AG04450 (cell line): ENCODE data around the gene UIMC1. TPM values are rescaled to one million over a fixed set of nuclear protein-coding genes. Genes with fewer than 3 reads are reported as not detected.

Experiments used
- CTCF ChIA-PET: fragments of 300-600, 350-600 bp; formaldehyde crosslinking; extraction: SDS; loops from one replicate; lab custom pipeline; 2022; ENCODE audit warnings: antibody characterized with exemption, inconsistent platforms; lab: Charles Lee
- POLR2A ChIA-PET: fragments of 350-600 bp; formaldehyde crosslinking; extraction: SDS; loops from one replicate; lab custom pipeline; 2021; ENCODE audit warnings: antibody characterized with exemption, inconsistent platforms; lab: Yijun Ruan, JAX
- DNase-seq: peaks from one replicate; pipeline ENCODE4 v3.0.0-alpha.2; 2011; ENCODE audit warnings: low read depth, low spot score
- H3K27ac ChIP-seq: one replicate; pipeline ENCODE4 v1.5.1; 2012; ENCODE audit warnings: low read depth, low read length, control low read depth
- H3K27me3 ChIP-seq: one replicate; pipeline ENCODE4 v1.6.0; 2012; ENCODE audit warnings: low read length; ENCODE audit not compliant: control insufficient read depth, insufficient read depth
- H3K4me3 ChIP-seq: 2 replicates; pipeline ENCODE4 v1.5.1; 2011; ENCODE audit warnings: mild to moderate bottlenecking, low read depth, low read length, control low read depth
- H3K9me3 ChIP-seq: 2 replicates; pipeline ENCODE4 v1.5.1; 2012; ENCODE audit warnings: low read length; ENCODE audit not compliant: control insufficient read depth, insufficient read depth
- CTCF ChIP-seq: IDR thresholded peaks from 2 replicates; pipeline ENCODE4 v1.5.1; 2011; ENCODE audit warnings: low read depth, low read length, control low read depth, inconsistent platforms
- polyA plus RNA-seq: library from polyadenylated mRNA; depleted of rRNA; stranded (reverse); fragments of >200 nt; gene quantifications from 2 replicates; pipeline ENCODE4 v1.2.3, GENCODE V29; 2011

Gene UIMC1
- polyA plus RNA-seq, 1 experiment, result 27.8 TPM

DNA sequence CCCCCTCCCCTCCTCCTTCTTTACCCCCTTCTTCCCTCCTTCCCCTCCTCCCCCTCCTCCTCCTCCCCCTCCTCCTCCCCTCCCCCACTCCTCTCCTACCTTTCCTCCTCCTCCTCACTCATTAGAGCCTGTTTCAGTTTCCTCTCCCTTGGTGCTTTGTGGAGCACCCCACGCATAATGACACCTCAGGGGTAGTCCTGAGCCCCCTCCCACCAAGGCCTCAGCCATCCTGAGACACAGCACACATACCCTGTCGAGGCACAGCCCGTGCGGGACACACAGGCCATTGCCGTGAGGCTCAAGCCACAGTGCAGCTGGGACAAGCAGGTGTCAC, 142.8 kb downstream of the UIMC1 start:
- Histone ChIP-seq H3K4me3 (no peak overlapping the region), H3K27ac (no peak overlapping the region), H3K27me3 (peaks cover 57% of the 10 kb centered on the region), H3K9me3 (no peaks in the 10 kb centered on the region; the same call in 1 of the 2 replicates)
- CTCF ChIA-PET, result interaction anchor here (1.2 kb wide), 1 partner anchor 203 kb away, joined by 3 read pairs; no protein-coding TSS in a partner anchor
- POLR2A ChIA-PET, result no interaction called here
- TF ChIP-seq CTCF, result no peak
- no peak for DNase-seq

GRCh38 chr5:176863041-176863764, 143.4 kb downstream of the UIMC1 start:
- H3K4me3 ChIP-seq, result no peak overlapping the region
- peaks cover 59% of the 10 kb centered on the region for H3K27me3 ChIP-seq
- ChIA-PET POLR2A (no interaction called here), CTCF (interaction anchor here (1.2 kb wide), 1 partner anchor 203 kb away, joined by 3 read pairs; no protein-coding TSS in a partner anchor)
- H3K27ac ChIP-seq, result no peak overlapping the region
- no peak for DNase-seq
- H3K9me3 ChIP-seq, result no peaks in the 10 kb centered on the region
- TF ChIP-seq CTCF, result no peak

DNA sequence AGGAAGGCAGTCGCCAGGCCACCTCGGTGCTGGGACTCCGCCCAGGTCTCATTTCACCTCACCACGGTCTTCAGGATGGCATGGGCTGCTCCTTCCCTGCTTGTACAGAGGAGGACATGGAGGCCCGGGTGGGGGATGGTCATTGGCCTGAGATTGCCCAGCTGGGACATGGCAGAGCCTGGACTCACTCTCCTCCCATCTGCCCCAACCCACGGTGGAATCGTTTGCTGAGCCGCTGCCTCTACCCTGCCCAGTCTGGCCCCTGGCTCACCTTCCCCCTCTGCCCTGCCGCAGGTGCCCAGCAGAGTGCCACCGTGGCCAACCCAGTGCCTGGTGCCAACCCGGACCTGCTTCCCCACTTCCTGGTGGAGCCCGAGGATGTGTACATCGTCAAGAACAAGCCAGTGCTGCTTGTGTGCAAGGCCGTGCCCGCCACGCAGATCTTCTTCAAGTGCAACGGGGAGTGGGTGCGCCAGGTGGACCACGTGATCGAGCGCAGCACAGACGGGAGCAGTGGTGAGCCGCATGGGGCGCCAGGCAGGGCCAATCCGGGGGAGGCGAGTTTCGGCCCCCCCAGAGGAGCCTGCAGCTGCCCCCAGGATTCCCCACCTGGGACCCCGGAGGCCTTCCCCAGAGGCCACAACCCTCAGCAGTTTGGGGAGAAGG, 144.1 kb downstream of the UIMC1 start:
- Histone ChIP-seq H3K27me3 (peaks cover 56% of the 10 kb centered on the region), H3K27ac (no peak overlapping the region), H3K4me3 (no peak overlapping the region), H3K9me3 (no peaks in the 10 kb centered on the region)
- POLR2A ChIA-PET, result no interaction called here
- no peak for TF ChIP-seq CTCF
- no peak for DNase-seq
- CTCF ChIA-PET, result no interaction called here

DNA sequence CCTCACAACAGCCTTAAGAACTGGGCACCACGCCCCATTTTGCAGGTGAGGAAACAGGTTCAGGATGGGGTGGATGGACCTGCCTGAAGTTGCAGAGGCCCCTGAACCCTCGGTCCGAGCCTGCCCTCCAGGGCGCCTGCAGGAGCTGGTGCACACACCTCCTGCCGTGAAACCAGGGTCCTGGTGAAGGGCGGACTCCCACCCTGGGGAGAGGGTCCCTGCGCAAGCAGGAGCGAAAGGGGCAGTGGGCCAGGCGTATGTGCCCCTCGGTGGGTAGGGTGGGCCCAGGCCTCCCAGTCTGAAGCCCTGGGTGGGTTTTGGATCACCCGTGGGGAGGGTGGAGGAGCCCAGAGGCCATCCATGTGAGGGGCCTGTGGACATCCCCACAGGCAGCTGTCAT, 145.3 kb downstream of the UIMC1 start:
- H3K27ac ChIP-seq, result no peak overlapping the region
- no peaks in the 10 kb centered on the region for H3K9me3 ChIP-seq
- no peak for DNase-seq
- no peak overlapping the region for H3K4me3 ChIP-seq
- ChIA-PET POLR2A (no interaction called here), CTCF (interaction anchor here (0.6 kb wide), 1 partner anchor 27 kb away, joined by 3 read pairs; no protein-coding TSS in a partner anchor)
- TF ChIP-seq CTCF, result no peak
- peaks cover 51% of the 10 kb centered on the region for H3K27me3 ChIP-seq

DNA sequence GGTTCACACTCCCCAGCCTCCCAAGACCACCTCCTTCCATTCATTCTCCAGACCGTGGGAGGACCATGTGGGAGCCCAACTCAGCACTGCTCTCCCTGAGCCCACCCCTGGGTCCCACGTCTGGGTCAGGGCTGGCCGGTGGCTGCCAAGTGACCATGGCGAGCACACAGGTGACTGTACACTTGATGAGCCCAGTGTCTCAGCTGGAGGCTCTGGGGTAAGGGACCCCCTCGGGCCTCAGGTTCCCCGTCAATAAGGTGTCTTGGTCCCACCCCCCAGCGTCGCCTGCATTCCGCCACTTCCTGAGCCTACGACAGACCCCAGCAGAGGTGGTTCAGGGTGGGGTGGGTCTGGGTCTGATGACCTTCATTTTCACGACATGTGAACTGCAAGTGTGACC, 146.2 kb downstream of the UIMC1 start:
- CTCF ChIA-PET, result no interaction called here

More for the DNA sequence above, 146.2 kb downstream of the UIMC1 start:
- H3K27me3 ChIP-seq, result peaks cover 49% of the 10 kb centered on the region
- no peaks in the 10 kb centered on the region for H3K9me3 ChIP-seq
- no peak for TF ChIP-seq CTCF
- POLR2A ChIA-PET, result no interaction called here
- H3K27ac ChIP-seq, result no peak overlapping the region
- no peak for DNase-seq
- H3K4me3 ChIP-seq, result no peak overlapping the region
